Lower leg skin (tissue), 3 donors: ENCODE measurements around the gene NCKAP5L.

Experiments
- CTCF ChIP-seq, 3 donors: fragments of 450-650 bp; IDR thresholded peaks; one replicate each; pipeline ENCODE4 v1.5.1; 2016; ENCODE audit warnings: antibody characterized with exemption in 3 of 3, mild to moderate bottlenecking in 3 of 3, moderate library complexity in 2 of 3
- POLR2A ChIP-seq, 2 donors: fragments of 450-650 bp; IDR thresholded peaks; one replicate each; pipeline ENCODE4 v1.6.1; 2016 to 2017; ENCODE audit warnings: antibody characterized with exemption in 2 of 2, mild to moderate bottlenecking in 1 of 2, moderate library complexity in 1 of 2

DNA sequence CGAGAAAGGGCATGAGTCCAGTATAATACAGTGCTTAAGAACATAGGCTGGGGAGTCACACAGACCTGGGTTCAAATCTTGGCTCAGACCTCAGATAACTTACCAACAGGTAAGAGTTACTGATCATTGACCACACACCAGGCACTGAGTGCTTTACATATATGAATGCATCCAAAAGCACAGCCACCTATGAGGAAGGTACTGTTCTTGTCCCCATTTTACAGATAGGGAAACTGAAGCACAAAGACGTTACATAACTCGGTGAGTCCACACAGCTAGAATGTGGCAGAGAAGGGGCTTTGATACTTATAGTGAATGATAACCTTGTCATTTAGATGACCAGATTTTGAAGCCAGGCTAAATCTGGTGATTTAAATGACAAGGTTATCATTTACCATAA lies 47.9 kb upstream of the NCKAP5L start:
- TF ChIP-seq CTCF (IDR thresholded peaks at IDR 0.05) (no peak), POLR2A (IDR thresholded peaks at IDR 0.05) (no peak)
